Measurements from ENCODE around the gene ALOXE3.

ALOXE3 gene

GRCh38 chr17:8084250-8084649 is 34.1 kb downstream of the ALOXE3 start:
- Histone ChIP-seq H3K9ac (ENCODE audit: low read length) (no peak overlapping the region), H4K91ac (ENCODE audit: low read depth, low read length) (no peak overlapping the region), H3K4me1 (ENCODE audit: control insufficient read depth in 1 of 2, insufficient read depth in 2 of 2, low read length in 2 of 2) (peaks cover 2 to 5% of the 10 kb centered on the region in 2 experiments), H3K36me3 (ENCODE audit: control insufficient read depth in 1 of 2, insufficient read depth in 2 of 2, low read length in 2 of 2) (no peaks in the 10 kb centered on the region), H2BK120ac (ENCODE audit: insufficient read depth, low read length, poor library complexity) (no peak overlapping the region), H2AK5ac (ENCODE audit: low read length) (no peak overlapping the region), H3K9me3 (ENCODE audit: insufficient read depth, low read depth, low read length) (peaks cover 10% of the 10 kb centered on the region), H4K8ac (ENCODE audit: low read depth, low read length) (no peak overlapping the region), H2AFZ (ENCODE audit: insufficient read depth, low read length, poor library complexity) (no peak overlapping the region), H3K27me3 (ENCODE audit: insufficient read depth, low read length) (peaks cover 12% of the 10 kb centered on the region), H3K4me3 (ENCODE audit: low read depth, low read length) (peak overlapping the region; percentile 51), H3K23ac (ENCODE audit: low read length) (no peak overlapping the region), H2BK5ac (ENCODE audit: low read depth, low read length, poor library complexity) (no peak overlapping the region), H3K4ac (ENCODE audit: low read depth, low read length) (no peak overlapping the region), H3K4me2 (ENCODE audit: low read length) (no peak overlapping the region), H3K14ac (ENCODE audit: low read length) (no peak overlapping the region), H3K79me1 (ENCODE audit: low read length) (no peaks in the 10 kb centered on the region), H4K12ac (ENCODE audit: low read depth, low read length) (no peak overlapping the region), H2BK12ac (ENCODE audit: low read length) (no peak overlapping the region), H3K79me2 (ENCODE audit: control insufficient read depth, insufficient read depth, low read length, poor library complexity) (no peaks in the 10 kb centered on the region), H3K27ac (ENCODE audit: low read depth, low read length) (no peak overlapping the region), H3K18ac (ENCODE audit: low read length) (no peak overlapping the region)
- peak in 1 of 2 donors; percentile 38 for DNase-seq
- WGBS (ENCODE audit: extremely low coverage, insufficient coverage, insufficient read length) = no CpG with 5 or more reads among the region's 6 CpGs

- Histone ChIP-seq H3K27ac (ENCODE audit: low read depth, low read length) (no peak overlapping the region), H2BK120ac (ENCODE audit: insufficient read depth, low read length, poor library complexity) (no peak overlapping the region), H3K79me2 (ENCODE audit: control insufficient read depth, insufficient read depth, low read length, poor library complexity) (no peaks in the 10 kb centered on the region), H2AK5ac (ENCODE audit: low read length) (no peak overlapping the region), H3K23ac (ENCODE audit: low read length) (no peak overlapping the region), H2BK12ac (ENCODE audit: low read length) (no peak overlapping the region), H3K18ac (ENCODE audit: low read length) (no peak overlapping the region), H3K9me3 (ENCODE audit: insufficient read depth, low read depth, low read length) (peaks cover 15% of the 10 kb centered on the region), H2BK5ac (ENCODE audit: low read depth, low read length, poor library complexity) (no peak overlapping the region), H4K8ac (ENCODE audit: low read depth, low read length) (no peak overlapping the region), H4K91ac (ENCODE audit: low read depth, low read length) (no peak overlapping the region), H3K36me3 (ENCODE audit: control insufficient read depth in 1 of 2, insufficient read depth in 2 of 2, low read length in 2 of 2) (no peaks in the 10 kb centered on the region), H3K79me1 (ENCODE audit: low read length) (no peaks in the 10 kb centered on the region), H3K4me2 (ENCODE audit: low read length) (no peak overlapping the region), H4K12ac (ENCODE audit: low read depth, low read length) (no peak overlapping the region), H3K4ac (ENCODE audit: low read depth, low read length) (no peak overlapping the region), H3K4me3 (ENCODE audit: low read depth, low read length) (no peak overlapping the region), H2AFZ (ENCODE audit: insufficient read depth, low read length, poor library complexity) (no peak overlapping the region), H3K27me3 (ENCODE audit: insufficient read depth, low read length) (peaks cover 18% of the 10 kb centered on the region), H3K4me1 (ENCODE audit: control insufficient read depth in 1 of 2, insufficient read depth in 2 of 2, low read length in 2 of 2) (peaks cover 3 to 6% of the 10 kb centered on the region in 2 experiments), H3K9ac (ENCODE audit: low read length) (no peak overlapping the region), H3K14ac (ENCODE audit: low read length) (no peak overlapping the region)
- DNase-seq = peak in 1 of 2 donors; percentile 57
- no CpG with 5 or more reads among the region's 10 CpGs for WGBS (ENCODE audit: extremely low coverage, insufficient coverage, insufficient read length)
Measured at GRCh38 chr17:8082292-8082691, 36.0 kb downstream of the ALOXE3 start.

DNA sequence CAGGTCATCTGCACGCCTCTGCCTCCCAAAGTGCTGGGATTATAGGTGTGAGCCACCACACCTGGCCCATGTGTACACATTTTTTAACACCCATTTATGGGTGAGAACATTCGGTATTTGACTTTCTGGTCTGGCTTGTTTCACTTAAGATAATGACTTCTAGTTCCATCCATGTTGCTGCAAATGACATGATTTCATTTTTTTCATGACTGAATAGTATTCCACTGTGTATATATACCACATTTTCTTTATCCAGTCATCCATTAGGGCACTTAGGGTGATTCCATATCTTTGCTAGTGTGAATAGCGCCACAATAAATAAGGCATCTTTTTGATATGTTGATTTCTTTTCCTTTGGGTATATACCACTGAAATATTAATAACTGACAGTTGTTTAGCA is 36.4 kb downstream of the ALOXE3 start:
- no peak overlapping the region for H4K8ac ChIP-seq (ENCODE audit: low read depth, low read length)
- H3K14ac ChIP-seq (ENCODE audit: low read length) = no peak overlapping the region
- no peak overlapping the region for H2BK5ac ChIP-seq (ENCODE audit: low read depth, low read length, poor library complexity)
- H4K12ac ChIP-seq (ENCODE audit: low read depth, low read length) = no peak overlapping the region
- peaks cover 18% of the 10 kb centered on the region for H3K27me3 ChIP-seq (ENCODE audit: insufficient read depth, low read length)
- H3K18ac ChIP-seq (ENCODE audit: low read length) = no peak overlapping the region
- no peak overlapping the region for H4K91ac ChIP-seq (ENCODE audit: low read depth, low read length)
- H3K23ac ChIP-seq (ENCODE audit: low read length) = no peak overlapping the region
- H3K36me3 ChIP-seq (ENCODE audit: control insufficient read depth in 1 of 2, insufficient read depth in 2 of 2, low read length in 2 of 2) = no peaks in the 10 kb centered on the region
- no peak overlapping the region for H2BK12ac ChIP-seq (ENCODE audit: low read length)
- no peaks in the 10 kb centered on the region for H3K79me2 ChIP-seq (ENCODE audit: control insufficient read depth, insufficient read depth, low read length, poor library complexity)
- H3K79me1 ChIP-seq (ENCODE audit: low read length) = no peaks in the 10 kb centered on the region
- H3K9me3 ChIP-seq (ENCODE audit: insufficient read depth, low read depth, low read length) = peaks cover 15% of the 10 kb centered on the region
- no CpG with 5 or more reads among the region's 3 CpGs for WGBS (ENCODE audit: extremely low coverage, insufficient coverage, insufficient read length)
- H2BK120ac ChIP-seq (ENCODE audit: insufficient read depth, low read length, poor library complexity) = no peak overlapping the region
- H3K9ac ChIP-seq (ENCODE audit: low read length) = no peak overlapping the region
- no peak overlapping the region for H3K4me3 ChIP-seq (ENCODE audit: low read depth, low read length)
- H3K4me1 ChIP-seq (ENCODE audit: control insufficient read depth in 1 of 2, insufficient read depth in 2 of 2, low read length in 2 of 2) = peaks cover 3 to 6% of the 10 kb centered on the region in 2 experiments
- H3K27ac ChIP-seq (ENCODE audit: low read depth, low read length) = no peak overlapping the region
- no peak overlapping the region for H3K4me2 ChIP-seq (ENCODE audit: low read length)
- H2AFZ ChIP-seq (ENCODE audit: insufficient read depth, low read length, poor library complexity) = no peak overlapping the region
- DNase-seq = no peak
- H2AK5ac ChIP-seq (ENCODE audit: low read length) = no peak overlapping the region
- no peak overlapping the region for H3K4ac ChIP-seq (ENCODE audit: low read depth, low read length)

- peaks cover 18% of the 10 kb centered on the region for H3K27me3 ChIP-seq (ENCODE audit: insufficient read depth, low read length)
- no peak for DNase-seq
- peaks cover 3 to 6% of the 10 kb centered on the region in 2 experiments for H3K4me1 ChIP-seq (ENCODE audit: control insufficient read depth in 1 of 2, insufficient read depth in 2 of 2, low read length in 2 of 2)
- no peak overlapping the region for H2BK5ac ChIP-seq (ENCODE audit: low read depth, low read length, poor library complexity)
- no peak overlapping the region for H3K4ac ChIP-seq (ENCODE audit: low read depth, low read length)
- peaks cover 11% of the 10 kb centered on the region for H3K9me3 ChIP-seq (ENCODE audit: insufficient read depth, low read depth, low read length)
- no peak overlapping the region for H2AFZ ChIP-seq (ENCODE audit: insufficient read depth, low read length, poor library complexity)
- no peaks in the 10 kb centered on the region for H3K79me1 ChIP-seq (ENCODE audit: low read length)
- no peak overlapping the region for H3K4me3 ChIP-seq (ENCODE audit: low read depth, low read length)
- no peak overlapping the region for H3K23ac ChIP-seq (ENCODE audit: low read length)
- no peak overlapping the region for H2AK5ac ChIP-seq (ENCODE audit: low read length)
- no peak overlapping the region for H3K27ac ChIP-seq (ENCODE audit: low read depth, low read length)
- H4K91ac ChIP-seq (ENCODE audit: low read depth, low read length) = no peak overlapping the region
- H4K8ac ChIP-seq (ENCODE audit: low read depth, low read length) = no peak overlapping the region
- H3K14ac ChIP-seq (ENCODE audit: low read length) = no peak overlapping the region
- no peak overlapping the region for H3K4me2 ChIP-seq (ENCODE audit: low read length)
- H4K12ac ChIP-seq (ENCODE audit: low read depth, low read length) = no peak overlapping the region
- no peaks in the 10 kb centered on the region for H3K79me2 ChIP-seq (ENCODE audit: control insufficient read depth, insufficient read depth, low read length, poor library complexity)
- no peaks in the 10 kb centered on the region for H3K36me3 ChIP-seq (ENCODE audit: control insufficient read depth in 1 of 2, insufficient read depth in 2 of 2, low read length in 2 of 2)
- H2BK12ac ChIP-seq (ENCODE audit: low read length) = no peak overlapping the region
- WGBS (ENCODE audit: extremely low coverage, insufficient coverage, insufficient read length) = no CpG with 5 or more reads among the region's 17 CpGs
- H2BK120ac ChIP-seq (ENCODE audit: insufficient read depth, low read length, poor library complexity) = no peak overlapping the region
- no peak overlapping the region for H3K18ac ChIP-seq (ENCODE audit: low read length)
- H3K9ac ChIP-seq (ENCODE audit: low read length) = no peak overlapping the region
Measured at GRCh38 chr17:8080799-8081219, 37.5 kb downstream of the ALOXE3 start.

Measured in trophoblast cell (in vitro differentiated cells and primary cell).